WTC11 (cell line): ENCODE results near the gene SATB1.

Experiments used
- CREB1 ChIP-seq: sonication (generic); formaldehyde crosslinking; IDR thresholded peaks from 2 replicates; pipeline ENCODE4 v1.8.0; 2023; ENCODE audit warnings: mild to moderate bottlenecking, missing genetic modification reagents
- ELF4 ChIP-seq: sonication (generic); formaldehyde crosslinking; IDR thresholded peaks from 2 replicates; pipeline ENCODE4 v1.8.1; 2022; ENCODE audit warnings: low read depth, mild to moderate bottlenecking, moderate library complexity, missing genetic modification reagents
- FOXP1 ChIP-seq: sonication (generic); formaldehyde crosslinking; IDR thresholded peaks from 2 replicates; pipeline ENCODE4 v1.8.0; 2022; ENCODE audit warnings: missing genetic modification reagents, mild to moderate bottlenecking, moderate library complexity, borderline replicate concordance
- MYBL2 ChIP-seq: sonication (generic); formaldehyde crosslinking; IDR thresholded peaks from 2 replicates; pipeline ENCODE4 v1.8.1; 2023; ENCODE audit warnings: mild to moderate bottlenecking, moderate library complexity, missing genetic modification reagents
- NFYB ChIP-seq: sonication (generic); formaldehyde crosslinking; conservative IDR thresholded peaks from 2 replicates; pipeline ENCODE4 v1.8.0; 2022; ENCODE audit warnings: low read depth, missing genetic modification reagents
- TP53 ChIP-seq: sonication (generic); formaldehyde crosslinking; IDR thresholded peaks from 2 replicates; pipeline ENCODE4 v1.8.1; 2023; ENCODE audit warnings: mild to moderate bottlenecking, missing genetic modification reagents
- ZNF232 ChIP-seq: sonication (generic); formaldehyde crosslinking; IDR thresholded peaks from 2 replicates; pipeline ENCODE4 v1.8.0; 2022; ENCODE audit warnings: mild to moderate bottlenecking, missing genetic modification reagents
- ZNF423 ChIP-seq: fragments of 250-450 bp; sonication (Bioruptor Pico); IDR thresholded peaks from 2 replicates; pipeline ENCODE4 v2.1.2; 2022; ENCODE audit warnings: mild to moderate bottlenecking, moderate library complexity
- TF ChIP-seq, protein P1 (sequence below): fragments of 200-600 bp; IDR thresholded peaks from 2 replicates; pipeline ENCODE4 v1.8.0; 2022; ENCODE audit warnings: antibody characterized with exemption
- TF ChIP-seq, protein P2 (sequence below): sonication (generic); formaldehyde crosslinking; IDR thresholded peaks from 2 replicates; pipeline ENCODE4 v1.8.0; 2022; ENCODE audit warnings: mild to moderate bottlenecking, missing genetic modification reagents

DNA sequence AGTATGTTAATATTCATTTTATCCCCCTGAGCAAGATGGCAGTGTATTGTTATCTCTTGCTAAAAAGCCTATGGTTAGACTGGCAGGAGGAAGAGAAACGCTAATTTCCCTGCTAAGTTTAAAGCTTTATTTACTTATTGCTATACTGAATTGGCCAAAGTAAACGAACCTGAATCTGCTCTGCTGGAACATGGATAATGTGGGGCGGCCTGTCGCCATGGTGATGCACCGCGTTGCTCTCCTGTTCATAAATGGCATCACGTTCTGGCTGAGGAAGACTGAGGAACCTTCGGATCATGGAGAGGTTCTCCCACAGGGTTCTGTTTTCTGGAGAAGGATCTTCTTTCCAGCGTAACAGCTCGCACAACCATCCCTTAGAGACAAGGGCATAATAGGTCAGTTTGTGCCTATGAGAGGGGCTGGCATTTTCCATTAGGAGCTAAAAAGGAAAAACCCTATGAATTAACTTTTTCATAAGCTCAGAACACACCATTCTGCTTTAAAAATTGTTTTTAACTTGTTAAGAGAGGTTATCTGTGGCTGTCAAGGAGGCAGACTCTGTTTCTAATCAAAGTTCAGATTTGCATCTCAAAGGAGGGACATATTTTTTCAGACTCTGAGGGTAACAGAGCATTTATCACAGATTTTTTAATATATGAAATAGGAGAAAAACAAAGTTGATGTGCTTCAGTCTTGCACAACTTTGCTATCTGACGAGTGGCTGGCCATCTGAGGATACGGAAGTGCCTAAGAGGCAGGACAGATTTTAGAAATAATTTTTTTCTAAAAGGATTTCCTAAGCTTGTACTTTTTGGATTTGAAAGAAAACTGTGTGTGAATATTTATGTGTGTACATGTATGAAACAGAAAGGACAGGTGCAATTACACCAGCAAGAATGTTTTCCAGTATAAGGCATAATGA is 73.1 kb downstream of the SATB1 start:
- TF ChIP-seq, protein P1, sequence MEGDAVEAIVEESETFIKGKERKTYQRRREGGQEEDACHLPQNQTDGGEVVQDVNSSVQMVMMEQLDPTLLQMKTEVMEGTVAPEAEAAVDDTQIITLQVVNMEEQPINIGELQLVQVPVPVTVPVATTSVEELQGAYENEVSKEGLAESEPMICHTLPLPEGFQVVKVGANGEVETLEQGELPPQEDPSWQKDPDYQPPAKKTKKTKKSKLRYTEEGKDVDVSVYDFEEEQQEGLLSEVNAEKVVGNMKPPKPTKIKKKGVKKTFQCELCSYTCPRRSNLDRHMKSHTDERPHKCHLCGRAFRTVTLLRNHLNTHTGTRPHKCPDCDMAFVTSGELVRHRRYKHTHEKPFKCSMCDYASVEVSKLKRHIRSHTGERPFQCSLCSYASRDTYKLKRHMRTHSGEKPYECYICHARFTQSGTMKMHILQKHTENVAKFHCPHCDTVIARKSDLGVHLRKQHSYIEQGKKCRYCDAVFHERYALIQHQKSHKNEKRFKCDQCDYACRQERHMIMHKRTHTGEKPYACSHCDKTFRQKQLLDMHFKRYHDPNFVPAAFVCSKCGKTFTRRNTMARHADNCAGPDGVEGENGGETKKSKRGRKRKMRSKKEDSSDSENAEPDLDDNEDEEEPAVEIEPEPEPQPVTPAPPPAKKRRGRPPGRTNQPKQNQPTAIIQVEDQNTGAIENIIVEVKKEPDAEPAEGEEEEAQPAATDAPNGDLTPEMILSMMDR = no peak
- TF ChIP-seq TP53 (CRISPR knock-in tag) = no peak
- TF ChIP-seq ZNF423 (CRISPR knock-in tag) = no peak
- TF ChIP-seq FOXP1 (CRISPR knock-in tag) = no peak
- no peak for TF ChIP-seq MYBL2 (CRISPR knock-in tag)
- no peak for TF ChIP-seq CREB1
- no peak for TF ChIP-seq ZNF232 (CRISPR knock-in tag)
- no peak for TF ChIP-seq ELF4
- TF ChIP-seq, protein P2, sequence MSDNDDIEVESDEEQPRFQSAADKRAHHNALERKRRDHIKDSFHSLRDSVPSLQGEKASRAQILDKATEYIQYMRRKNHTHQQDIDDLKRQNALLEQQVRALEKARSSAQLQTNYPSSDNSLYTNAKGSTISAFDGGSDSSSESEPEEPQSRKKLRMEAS (CRISPR knock-in tag) = no peak
- no peak for TF ChIP-seq NFYB
